Tibial nerve (tissue), 4 donors: ENCODE results near the gene FAM181B. TPM values are rescaled to one million over a fixed set of nuclear protein-coding genes. Genes with fewer than 3 reads are reported as not detected.
A peak's percentile ranks its signal among the peaks of the same experiment; 100 is the strongest.

Experiments
- DNase-seq, 2 donors: peaks; one replicate each; pipeline ENCODE4 v3.0.0-alpha.2; 2019; ENCODE audit warnings: low spot score in 2 of 2
- H3K27ac ChIP-seq, 4 donors: fragments of 200-600 bp; sonication (generic) in 3 of 4; one replicate each; pipeline ENCODE4 v1.5.1; 2017 to 2019; ENCODE audit warnings: mild to moderate bottlenecking in 1 of 4
- H3K27me3 ChIP-seq, 2 donors: fragments of 200-600 bp; sonication (generic) in 1 of 2; one replicate each; pipeline versions ENCODE4 v1.5.1 to v1.6.0; 2017 to 2019
- H3K36me3 ChIP-seq, 3 donors: fragments of 200-600 bp; sonication (generic); one replicate each; pipeline ENCODE4 v1.5.1; 2018 to 2019
- H3K4me1 ChIP-seq, 4 donors: fragments of 200-600 bp; sonication (generic) in 3 of 4; one replicate each; pipeline ENCODE4 v1.5.1; 2017 to 2019
- H3K4me3 ChIP-seq, 4 donors: fragments of 200-600 bp; sonication (generic) in 3 of 4; one replicate each; pipeline ENCODE4 v1.5.1; 2017 to 2019; ENCODE audit warnings: mild to moderate bottlenecking in 1 of 4, moderate library complexity in 1 of 4
- H3K9me3 ChIP-seq, 4 donors: fragments of 200-600 bp; sonication (generic) in 3 of 4; one replicate each; pipeline ENCODE4 v1.5.1; 2017 to 2019
- CTCF ChIP-seq, 5 experiments: fragments of 200-600 bp in 3 of 5; fragments of 450-650 bp in 2 of 5; sonication (generic) in 3 of 5; IDR thresholded peaks; one replicate each; pipeline ENCODE4 v1.5.1; 2016 to 2019; ENCODE audit warnings: antibody characterized with exemption in 5 of 5, mild to moderate bottlenecking in 3 of 5, moderate library complexity in 2 of 5
- EP300 ChIP-seq, 2 donors: sonication (generic); formaldehyde crosslinking; IDR thresholded peaks; one replicate each; pipeline ENCODE4 v1.6.1; 2017; ENCODE audit warnings: antibody characterized with exemption in 2 of 2, mild to moderate bottlenecking in 1 of 2
- POLR2A ChIP-seq, 2 donors: fragments of 450-650 bp; IDR thresholded peaks; one replicate each; pipeline ENCODE4 v1.6.1; 2017; ENCODE audit warnings: antibody characterized with exemption in 2 of 2, mild to moderate bottlenecking in 2 of 2, moderate library complexity in 2 of 2
- WGBS, 2 donors: methylation state at CpG; one replicate each; pipeline ENCODE4 v1.1.5; 2018; 5-methylcytosine and 5-hydroxymethylcytosine counted together
- total RNA-seq, 4 donors: library from RNA; depleted of rRNA; stranded (reverse); fragments of >200 nt; gene quantifications; one replicate each; pipeline ENCODE4 v1.1.0, GENCODE V29; 2016

FAM181B gene
- total RNA-seq, 4 donors from 2014 or later, result 1.5 to 3.6 (median 2.4) TPM

DNA sequence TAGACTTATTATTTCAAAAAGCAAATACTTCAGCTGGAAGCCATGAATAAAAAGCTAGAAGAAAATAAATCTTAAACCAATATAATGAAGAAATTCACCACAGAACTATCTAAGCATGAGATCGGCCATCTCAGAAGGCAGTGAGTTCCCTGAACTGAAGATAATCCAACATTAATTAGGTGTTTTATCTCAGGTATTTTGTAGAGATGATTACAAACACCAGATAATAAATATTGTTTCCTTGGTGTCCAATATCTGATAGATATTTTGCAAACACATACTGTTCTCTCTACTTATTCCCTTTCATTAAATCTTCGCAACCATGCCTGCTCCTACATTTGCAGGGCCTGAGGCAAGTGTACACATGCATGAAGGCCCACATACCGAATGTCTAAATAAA, 26.0 kb upstream of the FAM181B start:
- Histone ChIP-seq H3K4me3 (no peak overlapping the region), H3K36me3 (no peaks in the 10 kb centered on the region), H3K4me1 (peaks cover 0 to 22% (median 0%) of the 10 kb centered on the region in 4 donors), H3K27me3 (no peaks in the 10 kb centered on the region), H3K27ac (peak overlapping the region in 1 of 4 donors; percentile 70), H3K9me3 (no peaks in the 10 kb centered on the region)
- DNase-seq, result no peak
- TF ChIP-seq CTCF (IDR thresholded peaks at IDR 0.05) (no peak), EP300 (IDR thresholded peaks at IDR 0.05) (no peak), POLR2A (IDR thresholded peaks at IDR 0.05) (no peak)
- WGBS, 2 donors, result 92 to 95% methylated on average over 3 of the region's 3 CpGs

- Histone ChIP-seq H3K9me3 (no peaks in the 10 kb centered on the region), H3K27ac (peak overlapping the region; percentile 52 to 75 (median 72)), H3K4me3 (peak overlapping the region in 2 of 4 donors; percentile 20 to 21), H3K4me1 (peaks cover 0 to 22% (median 0%) of the 10 kb centered on the region in 4 donors), H3K27me3 (no peaks in the 10 kb centered on the region), H3K36me3 (no peaks in the 10 kb centered on the region)
- WGBS, 2 donors, result 20 to 25% methylated on average over 3 of the region's 3 CpGs
- no peak for DNase-seq
- no peak for TF ChIP-seq EP300 (IDR thresholded peaks at IDR 0.05)
These were observed 24.1 kb upstream of the FAM181B start for GRCh38 chr11:82757660-82758357.

- TF ChIP-seq EP300 (IDR thresholded peaks at IDR 0.05) (no peak), CTCF (IDR thresholded peaks at IDR 0.05) (no peak), POLR2A (IDR thresholded peaks at IDR 0.05) (no peak)
- H3K4me1 ChIP-seq, result peaks cover 0 to 22% (median 0%) of the 10 kb centered on the region in 4 donors
- WGBS, 2 donors, result 48 to 56% methylated on average over 8 of the region's 8 CpGs
- no peaks in the 10 kb centered on the region for H3K9me3 ChIP-seq
- no peaks in the 10 kb centered on the region for H3K36me3 ChIP-seq
- DNase-seq, result no peak
- H3K27ac ChIP-seq, result peak overlapping the region; percentile 52 to 75 (median 72)
- no peaks in the 10 kb centered on the region for H3K27me3 ChIP-seq
- H3K4me3 ChIP-seq, result peak overlapping the region in 2 of 4 donors; percentile 20 to 21
These were observed 23.3 kb upstream of the FAM181B start for GRCh38 chr11:82756765-82757639.

GRCh38 chr11:82754410-82754809, 20.7 kb upstream of the FAM181B start:
- 25 to 32% methylated on average over 4 of the region's 4 CpGs for WGBS, 2 donors
- no peak for DNase-seq
- H3K4me3 ChIP-seq, result no peak overlapping the region
- H3K4me1 ChIP-seq, result peaks cover 0 to 26% (median 0%) of the 10 kb centered on the region in 4 donors
- no peaks in the 10 kb centered on the region for H3K27me3 ChIP-seq
- H3K9me3 ChIP-seq, result no peaks in the 10 kb centered on the region
- TF ChIP-seq POLR2A (IDR thresholded peaks at IDR 0.05) (no peak), CTCF (IDR thresholded peaks at IDR 0.05) (no peak), EP300 (IDR thresholded peaks at IDR 0.05) (no peak)
- no peaks in the 10 kb centered on the region for H3K36me3 ChIP-seq
- no peak overlapping the region for H3K27ac ChIP-seq

DNA sequence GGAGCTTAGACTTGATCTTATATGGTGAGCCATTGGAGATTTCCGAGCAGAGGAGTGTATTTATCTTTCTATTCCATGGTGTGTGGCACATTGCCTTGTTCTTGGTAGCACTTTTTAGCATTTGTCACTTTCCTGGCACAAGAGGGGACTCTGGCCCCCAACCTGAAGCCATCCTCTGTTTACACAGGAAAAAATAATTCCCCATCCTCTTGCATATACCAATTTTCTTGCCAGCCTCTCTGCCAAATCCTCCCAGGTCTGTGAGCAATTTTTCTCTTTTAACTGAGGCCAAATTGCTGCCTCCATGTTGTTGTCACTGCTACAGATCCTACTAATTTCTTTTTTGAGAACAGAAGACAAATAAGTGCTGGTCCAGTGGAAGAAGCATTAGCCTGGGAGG, 20.3 kb upstream of the FAM181B start:
- H3K27ac ChIP-seq, result no peak overlapping the region
- H3K4me1 ChIP-seq, result peaks cover 0 to 26% (median 0%) of the 10 kb centered on the region in 4 donors
- no peak for DNase-seq
- no peak for TF ChIP-seq POLR2A (IDR thresholded peaks at IDR 0.05)
- TF ChIP-seq EP300 (IDR thresholded peaks at IDR 0.05), result no peak
- no peak for TF ChIP-seq CTCF (IDR thresholded peaks at IDR 0.05)
- H3K36me3 ChIP-seq, result no peaks in the 10 kb centered on the region
- H3K4me3 ChIP-seq, result no peak overlapping the region
- WGBS, 2 donors, result 81 to 97% methylated on average over 1 of the region's 1 CpG
- no peaks in the 10 kb centered on the region for H3K27me3 ChIP-seq
- H3K9me3 ChIP-seq, result no peaks in the 10 kb centered on the region
